ENCODE data around the gene HMG20A.
A peak's percentile ranks its signal among the peaks of the same experiment; 100 is the strongest.

HMG20A gene

DNA sequence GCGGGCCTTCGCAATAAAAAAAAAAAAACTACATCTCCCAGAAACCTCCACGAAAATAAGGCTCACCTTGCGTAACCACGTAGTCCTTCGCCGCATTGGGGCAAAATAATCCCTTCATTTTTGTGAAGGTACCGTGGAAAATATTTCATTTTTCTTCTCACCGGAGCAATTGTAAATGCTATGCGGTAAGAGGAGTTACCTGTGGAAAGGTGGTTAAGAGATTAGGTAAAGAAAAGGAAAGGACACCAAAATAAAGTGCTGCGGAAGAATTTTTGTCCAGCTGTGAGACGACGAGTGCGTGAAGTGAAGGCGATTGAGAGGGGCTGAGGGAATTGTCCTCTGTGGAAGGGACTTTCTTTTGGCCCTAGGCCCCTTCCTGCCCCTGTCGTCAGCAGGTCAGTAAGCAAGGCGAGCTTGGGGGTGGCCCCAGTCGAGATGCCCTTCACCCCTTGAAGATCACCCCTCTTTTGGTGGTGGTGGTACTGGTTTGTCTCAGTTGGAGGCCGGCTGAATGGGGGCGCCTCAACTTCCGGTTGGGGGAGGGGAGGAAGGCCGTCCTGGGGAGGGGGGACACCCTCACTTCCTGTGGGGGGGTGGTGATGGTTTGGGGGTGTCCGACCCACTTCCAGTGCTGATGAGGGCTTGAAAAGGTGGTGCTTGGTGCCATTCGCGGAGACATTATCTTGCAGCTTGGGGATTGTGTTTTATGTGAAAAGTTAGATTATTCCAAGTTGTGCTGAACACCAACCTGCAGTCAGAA lies at the start of gene HMG20A:
Gene HMG20A, plus strand, starts transcription at position 279 of the 760 bp plus-strand sequence. CDS start 37,520 bp downstream, outside the sequence.
- TF ChIP-seq, protein P1, sequence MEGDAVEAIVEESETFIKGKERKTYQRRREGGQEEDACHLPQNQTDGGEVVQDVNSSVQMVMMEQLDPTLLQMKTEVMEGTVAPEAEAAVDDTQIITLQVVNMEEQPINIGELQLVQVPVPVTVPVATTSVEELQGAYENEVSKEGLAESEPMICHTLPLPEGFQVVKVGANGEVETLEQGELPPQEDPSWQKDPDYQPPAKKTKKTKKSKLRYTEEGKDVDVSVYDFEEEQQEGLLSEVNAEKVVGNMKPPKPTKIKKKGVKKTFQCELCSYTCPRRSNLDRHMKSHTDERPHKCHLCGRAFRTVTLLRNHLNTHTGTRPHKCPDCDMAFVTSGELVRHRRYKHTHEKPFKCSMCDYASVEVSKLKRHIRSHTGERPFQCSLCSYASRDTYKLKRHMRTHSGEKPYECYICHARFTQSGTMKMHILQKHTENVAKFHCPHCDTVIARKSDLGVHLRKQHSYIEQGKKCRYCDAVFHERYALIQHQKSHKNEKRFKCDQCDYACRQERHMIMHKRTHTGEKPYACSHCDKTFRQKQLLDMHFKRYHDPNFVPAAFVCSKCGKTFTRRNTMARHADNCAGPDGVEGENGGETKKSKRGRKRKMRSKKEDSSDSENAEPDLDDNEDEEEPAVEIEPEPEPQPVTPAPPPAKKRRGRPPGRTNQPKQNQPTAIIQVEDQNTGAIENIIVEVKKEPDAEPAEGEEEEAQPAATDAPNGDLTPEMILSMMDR (IDR thresholded peaks at IDR 0.05) = no peak
- no peaks in the 10 kb centered on the region for H3K4me1 ChIP-seq

DNA sequence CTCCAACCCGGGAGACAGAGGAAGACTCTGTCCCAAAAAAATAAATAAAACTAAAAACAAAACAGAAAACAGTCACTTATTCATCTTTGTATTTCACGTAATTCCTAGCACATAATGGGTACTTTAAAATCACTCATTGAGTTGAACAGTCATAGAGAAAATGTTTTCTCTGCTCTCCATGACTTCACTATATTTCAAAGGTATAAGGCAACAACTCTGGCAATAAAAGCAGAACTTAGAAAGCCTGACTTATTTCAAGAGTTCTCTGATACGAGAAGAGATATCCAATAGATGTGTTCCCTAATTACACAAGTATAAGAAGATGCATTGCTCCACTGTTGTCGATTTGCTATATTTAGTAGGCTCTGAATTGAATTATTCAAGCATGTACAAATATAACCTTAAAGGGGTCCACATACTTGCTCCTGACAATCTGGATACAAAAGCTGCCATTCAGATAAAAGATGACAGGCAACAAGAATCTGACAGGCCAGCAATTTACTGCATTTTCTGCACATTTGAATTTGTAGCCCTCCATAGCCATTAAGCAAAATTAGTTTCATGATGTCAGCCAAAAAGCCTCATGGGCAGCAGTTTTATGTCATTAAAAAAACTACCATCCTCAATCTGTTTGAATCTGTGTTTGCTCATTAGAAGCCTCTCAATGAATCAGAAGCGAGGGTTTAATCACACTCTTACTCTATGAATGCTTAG lies 48.7 kb upstream of the HMG20A start:
- Histone ChIP-seq H3K27ac (no peak overlapping the region), H3K27me3 (ENCODE audit: control insufficient read depth, insufficient read depth, low read length) (no peaks in the 10 kb centered on the region), H3K4me3 (ENCODE audit: low read depth, low read length) (no peak overlapping the region), H2AFZ (no peak overlapping the region), H3K4me2 (ENCODE audit: low read length) (no peak overlapping the region), H3K9ac (no peak overlapping the region), H3K79me2 (no peaks in the 10 kb centered on the region), H3K4me1 (no peaks in the 10 kb centered on the region), H3K9me3 (ENCODE audit: control insufficient read depth, low read length) (no peaks in the 10 kb centered on the region), H3K36me3 (ENCODE audit: control insufficient read depth, insufficient read depth, low read length) (no peaks in the 10 kb centered on the region)
- TF ChIP-seq, protein P1 (IDR thresholded peaks at IDR 0.05) = no peak

More for the DNA sequence above, at the start of gene HMG20A:
- H2AFZ ChIP-seq = peak within 1 kb of the TSS; percentile 83
- no peaks in the 10 kb centered on the region for H3K9me3 ChIP-seq (ENCODE audit: control insufficient read depth, low read length)
- peak within 1 kb of the TSS; percentile 95 for H3K4me3 ChIP-seq (ENCODE audit: low read depth, low read length)
- peak within 1 kb of the TSS; percentile 95 for H3K4me2 ChIP-seq (ENCODE audit: low read length)
- peak within 1 kb of the TSS; percentile 96 for H3K27ac ChIP-seq
- no peaks in the 10 kb centered on the region for H3K36me3 ChIP-seq (ENCODE audit: control insufficient read depth, insufficient read depth, low read length)
- peaks cover 9% of the 10 kb centered on the region for H3K79me2 ChIP-seq
- no peaks in the 10 kb centered on the region for H3K27me3 ChIP-seq (ENCODE audit: control insufficient read depth, insufficient read depth, low read length)
- H3K9ac ChIP-seq = peak within 1 kb of the TSS; percentile 53

DNA sequence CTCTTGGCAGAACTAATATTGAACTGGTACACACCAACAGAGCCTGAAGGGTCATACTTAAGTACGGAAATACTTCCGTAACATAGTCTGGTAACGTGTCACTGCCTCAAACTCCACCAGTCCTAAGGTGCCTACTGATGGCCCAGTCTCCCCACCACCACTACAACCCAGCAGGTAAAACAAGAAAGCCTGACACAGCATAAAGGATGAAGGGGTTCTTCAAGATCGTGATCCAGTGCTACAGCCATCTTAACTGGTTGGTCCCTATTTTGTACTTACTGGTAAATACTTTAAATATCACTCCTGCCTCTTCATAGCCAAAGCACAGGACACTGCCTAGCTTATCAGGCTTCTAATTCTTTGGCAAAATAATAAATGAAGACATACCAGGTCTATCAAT lies 47.2 kb upstream of the HMG20A start:
- H3K4me1 ChIP-seq = no peaks in the 10 kb centered on the region
- TF ChIP-seq, protein P1 (IDR thresholded peaks at IDR 0.05) = no peak
- H3K9me3 ChIP-seq (ENCODE audit: control insufficient read depth, low read length) = no peaks in the 10 kb centered on the region
- H3K27me3 ChIP-seq (ENCODE audit: control insufficient read depth, insufficient read depth, low read length) = no peaks in the 10 kb centered on the region
- H3K4me2 ChIP-seq (ENCODE audit: low read length) = no peak overlapping the region
- H3K4me3 ChIP-seq (ENCODE audit: low read depth, low read length) = no peak overlapping the region
- H3K79me2 ChIP-seq = no peaks in the 10 kb centered on the region
- no peak overlapping the region for H3K27ac ChIP-seq
- H2AFZ ChIP-seq = no peak overlapping the region
- H3K9ac ChIP-seq = no peak overlapping the region
- no peaks in the 10 kb centered on the region for H3K36me3 ChIP-seq (ENCODE audit: control insufficient read depth, insufficient read depth, low read length)

DNA sequence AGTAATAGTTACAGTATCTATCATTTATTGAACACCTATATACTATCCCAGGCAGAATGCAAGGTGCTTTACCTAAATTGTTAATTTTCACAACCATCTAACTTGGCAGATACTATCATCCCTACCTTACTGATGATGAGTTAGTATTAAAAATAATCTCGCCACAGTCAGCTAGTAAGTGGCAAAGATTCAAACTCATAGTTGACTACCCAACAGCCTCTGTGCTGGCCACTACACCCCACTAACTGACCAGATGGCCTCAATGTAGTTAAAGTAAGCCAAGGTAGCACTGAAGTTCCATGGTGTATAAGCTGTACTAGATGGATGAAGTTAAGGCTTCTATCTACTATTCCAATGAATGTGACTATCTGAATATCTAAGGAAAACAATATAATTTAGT lies 45.6 kb upstream of the HMG20A start:
- H3K9me3 ChIP-seq (ENCODE audit: control insufficient read depth, low read length) = no peaks in the 10 kb centered on the region
- no peaks in the 10 kb centered on the region for H3K79me2 ChIP-seq
- H3K27me3 ChIP-seq (ENCODE audit: control insufficient read depth, insufficient read depth, low read length) = no peaks in the 10 kb centered on the region
- no peaks in the 10 kb centered on the region for H3K4me1 ChIP-seq
- H2AFZ ChIP-seq = no peak overlapping the region
- no peaks in the 10 kb centered on the region for H3K36me3 ChIP-seq (ENCODE audit: control insufficient read depth, insufficient read depth, low read length)
- H3K9ac ChIP-seq = no peak overlapping the region
- no peak overlapping the region for H3K27ac ChIP-seq
- TF ChIP-seq, protein P1 (IDR thresholded peaks at IDR 0.05) = no peak
- no peak overlapping the region for H3K4me2 ChIP-seq (ENCODE audit: low read length)
- no peak overlapping the region for H3K4me3 ChIP-seq (ENCODE audit: low read depth, low read length)
